ENCODE data around the gene C16orf74.

DNA sequence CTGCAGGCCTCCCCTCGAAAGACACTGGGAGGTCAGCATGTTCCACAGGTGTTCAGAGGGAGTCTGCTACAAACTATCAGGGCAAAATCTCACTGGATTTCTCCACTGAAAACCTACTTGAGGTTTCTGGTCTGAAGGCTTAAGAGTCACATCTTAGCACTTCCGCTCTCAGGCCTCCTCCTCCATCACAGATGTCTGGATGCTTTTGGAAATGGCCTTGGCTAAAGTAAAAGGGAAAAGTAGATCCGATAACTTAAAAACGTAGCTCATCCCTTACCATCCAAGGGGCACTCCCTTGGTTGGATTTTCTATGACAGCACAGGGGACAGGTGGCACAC is 76.5 kb downstream of the C16orf74 start:
- TF ChIP-seq EZH2phosphoT487 (IDR thresholded peaks at IDR 0.05; ENCODE audit: low read depth, severe bottlenecking, unreplicated experiment) (no peak), EZH2 (IDR thresholded peaks at IDR 0.05; ENCODE audit: borderline replicate concordance) (no peak)
- TF ChIP-seq, protein P1, sequence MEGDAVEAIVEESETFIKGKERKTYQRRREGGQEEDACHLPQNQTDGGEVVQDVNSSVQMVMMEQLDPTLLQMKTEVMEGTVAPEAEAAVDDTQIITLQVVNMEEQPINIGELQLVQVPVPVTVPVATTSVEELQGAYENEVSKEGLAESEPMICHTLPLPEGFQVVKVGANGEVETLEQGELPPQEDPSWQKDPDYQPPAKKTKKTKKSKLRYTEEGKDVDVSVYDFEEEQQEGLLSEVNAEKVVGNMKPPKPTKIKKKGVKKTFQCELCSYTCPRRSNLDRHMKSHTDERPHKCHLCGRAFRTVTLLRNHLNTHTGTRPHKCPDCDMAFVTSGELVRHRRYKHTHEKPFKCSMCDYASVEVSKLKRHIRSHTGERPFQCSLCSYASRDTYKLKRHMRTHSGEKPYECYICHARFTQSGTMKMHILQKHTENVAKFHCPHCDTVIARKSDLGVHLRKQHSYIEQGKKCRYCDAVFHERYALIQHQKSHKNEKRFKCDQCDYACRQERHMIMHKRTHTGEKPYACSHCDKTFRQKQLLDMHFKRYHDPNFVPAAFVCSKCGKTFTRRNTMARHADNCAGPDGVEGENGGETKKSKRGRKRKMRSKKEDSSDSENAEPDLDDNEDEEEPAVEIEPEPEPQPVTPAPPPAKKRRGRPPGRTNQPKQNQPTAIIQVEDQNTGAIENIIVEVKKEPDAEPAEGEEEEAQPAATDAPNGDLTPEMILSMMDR (IDR thresholded peaks at IDR 0.05; ENCODE audit: poor library complexity), result no peak
